Ascending aorta (tissue), 2 donors: ENCODE data around the gene MYZAP. TPM values are rescaled to one million over a fixed set of nuclear protein-coding genes. Genes with fewer than 3 reads are reported as not detected.
A peak's percentile ranks its signal among the peaks of the same experiment; 100 is the strongest.

Experiments
- DNase-seq, 2 donors: peaks; one replicate each; pipeline ENCODE4 v3.0.0-alpha.2; 2019; ENCODE audit warnings: low spot score in 2 of 2
- H3K27ac ChIP-seq, 2 donors: fragments of 200-600 bp; sonication (generic); one replicate each; pipeline ENCODE4 v1.5.1; 2016 to 2017; ENCODE audit warnings: mild to moderate bottlenecking in 1 of 2
- H3K27me3 ChIP-seq: fragments of 200-600 bp; sonication (generic); one replicate; pipeline ENCODE4 v1.5.1; 2017
- H3K36me3 ChIP-seq, 2 donors: fragments of 200-600 bp; sonication (generic); one replicate each; pipeline ENCODE4 v1.5.1; 2016
- H3K4me1 ChIP-seq, 2 donors: fragments of 200-600 bp; sonication (generic); one replicate each; pipeline ENCODE4 v1.5.1; 2016 to 2017; ENCODE audit warnings: mild to moderate bottlenecking in 1 of 2
- H3K4me3 ChIP-seq, 2 donors: fragments of 200-600 bp; sonication (generic); one replicate each; pipeline ENCODE4 v1.5.1; 2016 to 2017; ENCODE audit warnings: mild to moderate bottlenecking in 1 of 2
- H3K9me3 ChIP-seq, 2 donors: fragments of 200-600 bp; sonication (generic); one replicate each; pipeline ENCODE4 v1.5.1; 2016
- intact Hi-C: fragments of 100-400 bp; cut with DNase I; formaldehyde crosslinking; loops from one replicate; pipeline ENCODE4 v1.15.1; 2023
- total RNA-seq: library from RNA; depleted of rRNA; stranded (reverse); fragments of >200 nt; gene quantifications from one replicate; pipeline ENCODE4 v1.1.0, GENCODE V29; 2016
- TF ChIP-seq, protein P1 (sequence below), 3 experiments: fragments of 200-600 bp in 2 of 3; fragments of 450-650 bp in 1 of 3; sonication (generic) in 2 of 3; IDR thresholded peaks; one replicate each; pipeline ENCODE4 v1.5.1; 2016 to 2019; ENCODE audit warnings: antibody characterized with exemption in 3 of 3, mild to moderate bottlenecking in 1 of 3, moderate library complexity in 1 of 3

The MYZAP gene
- total RNA-seq, 1 donor from 2014 or later: 7.6 TPM

DNA sequence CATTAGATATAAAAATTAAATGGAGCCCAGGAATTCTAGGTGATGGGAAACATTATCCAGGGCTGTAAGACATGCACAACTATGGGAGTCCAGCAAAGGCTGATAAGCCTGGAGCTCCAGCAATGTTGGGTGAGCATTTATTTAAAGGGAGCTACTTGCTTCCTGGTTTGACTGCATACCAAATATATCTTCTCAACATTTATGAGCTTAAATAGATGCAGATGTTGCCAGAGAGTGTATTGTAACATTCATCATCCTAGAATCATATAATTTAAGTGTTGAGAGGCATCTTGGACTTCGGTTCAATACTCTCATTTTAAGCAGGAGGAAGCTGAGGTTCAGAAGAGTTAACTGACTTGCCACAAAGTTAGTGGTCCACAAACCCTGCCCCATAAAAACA, 102.6 kb downstream of the MYZAP start:
- no peaks in the 10 kb centered on the region for H3K27me3 ChIP-seq
- no peak for DNase-seq
- intact Hi-C loops: loop anchor here (10.0 kb wide), 2 partner anchors 779 to 1621 kb away; partner anchors contain the start of gene TCF12
- no peaks in the 10 kb centered on the region for H3K9me3 ChIP-seq
- H3K27ac ChIP-seq: peak overlapping the region; percentile 77 to 85
- TF ChIP-seq, protein P1, sequence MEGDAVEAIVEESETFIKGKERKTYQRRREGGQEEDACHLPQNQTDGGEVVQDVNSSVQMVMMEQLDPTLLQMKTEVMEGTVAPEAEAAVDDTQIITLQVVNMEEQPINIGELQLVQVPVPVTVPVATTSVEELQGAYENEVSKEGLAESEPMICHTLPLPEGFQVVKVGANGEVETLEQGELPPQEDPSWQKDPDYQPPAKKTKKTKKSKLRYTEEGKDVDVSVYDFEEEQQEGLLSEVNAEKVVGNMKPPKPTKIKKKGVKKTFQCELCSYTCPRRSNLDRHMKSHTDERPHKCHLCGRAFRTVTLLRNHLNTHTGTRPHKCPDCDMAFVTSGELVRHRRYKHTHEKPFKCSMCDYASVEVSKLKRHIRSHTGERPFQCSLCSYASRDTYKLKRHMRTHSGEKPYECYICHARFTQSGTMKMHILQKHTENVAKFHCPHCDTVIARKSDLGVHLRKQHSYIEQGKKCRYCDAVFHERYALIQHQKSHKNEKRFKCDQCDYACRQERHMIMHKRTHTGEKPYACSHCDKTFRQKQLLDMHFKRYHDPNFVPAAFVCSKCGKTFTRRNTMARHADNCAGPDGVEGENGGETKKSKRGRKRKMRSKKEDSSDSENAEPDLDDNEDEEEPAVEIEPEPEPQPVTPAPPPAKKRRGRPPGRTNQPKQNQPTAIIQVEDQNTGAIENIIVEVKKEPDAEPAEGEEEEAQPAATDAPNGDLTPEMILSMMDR (IDR thresholded peaks at IDR 0.05): no peak
- no peak overlapping the region for H3K4me3 ChIP-seq
- H3K4me1 ChIP-seq: peaks cover 8 to 47% of the 10 kb centered on the region in 2 donors
- H3K36me3 ChIP-seq: no peaks in the 10 kb centered on the region

DNA sequence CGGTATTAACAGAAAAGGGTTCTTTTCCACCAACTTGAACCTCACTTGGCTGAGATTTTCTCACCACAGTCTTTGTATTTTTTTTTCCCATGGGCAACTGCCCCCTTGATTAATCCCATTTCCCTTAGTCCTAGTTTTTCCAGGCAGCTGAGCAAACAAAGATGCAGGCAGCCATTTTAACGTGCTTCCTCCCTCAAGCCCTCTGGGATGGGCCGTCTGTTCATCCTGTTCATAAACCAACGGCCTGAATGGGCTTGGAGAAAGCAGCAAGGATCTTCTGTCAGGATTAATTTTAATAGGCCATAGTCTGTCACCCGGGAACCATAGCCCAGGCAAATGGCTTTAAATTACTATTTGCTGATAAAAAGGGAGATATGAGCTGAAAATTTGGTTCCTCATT, 104.4 kb downstream of the MYZAP start:
- Histone ChIP-seq H3K4me1 (peaks cover 5 to 37% of the 10 kb centered on the region in 2 donors), H3K27ac (peak overlapping the region; percentile 77 to 85)
- TF ChIP-seq, protein P1 (IDR thresholded peaks at IDR 0.05): no peak

DNA sequence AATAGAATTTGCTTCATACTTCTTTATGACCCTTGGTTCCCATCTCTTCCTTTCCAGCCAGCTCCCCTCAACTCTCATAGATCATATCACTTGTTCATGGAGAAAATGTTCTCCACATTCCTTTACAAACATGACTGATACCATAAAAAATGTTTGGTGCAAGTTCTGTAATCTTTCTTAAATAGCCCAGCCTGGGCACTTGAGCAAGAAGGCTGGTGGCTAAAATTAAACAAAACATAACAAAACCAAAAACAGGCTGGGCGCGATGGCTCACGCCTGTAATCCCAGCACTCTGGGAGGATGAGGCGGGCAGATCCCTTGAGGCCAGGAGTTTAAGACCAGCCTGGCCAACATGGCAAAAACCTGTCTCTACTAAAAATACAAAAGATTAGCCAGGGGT, 105.9 kb downstream of the MYZAP start:
- intact Hi-C loops: loop anchor here (1.0 to 10.0 kb wide), 3 partner anchors 9 to 1617 kb away; partner anchors contain the start of genes POLR2M and TCF12
- Histone ChIP-seq H3K27me3 (no peaks in the 10 kb centered on the region), H3K27ac (peak overlapping the region; percentile 77 to 85), H3K9me3 (no peaks in the 10 kb centered on the region), H3K36me3 (no peaks in the 10 kb centered on the region), H3K4me1 (peaks cover 0 to 34% of the 10 kb centered on the region in 2 donors), H3K4me3 (no peak overlapping the region)
- DNase-seq: peak in 1 of 2 donors; percentile 88
- TF ChIP-seq, protein P1 (IDR thresholded peaks at IDR 0.05): no peak

More for the DNA sequence above, 104.4 kb downstream of the MYZAP start:
- Histone ChIP-seq H3K4me3 (no peak overlapping the region), H3K9me3 (no peaks in the 10 kb centered on the region), H3K27me3 (no peaks in the 10 kb centered on the region), H3K36me3 (no peaks in the 10 kb centered on the region)
- intact Hi-C loops: loop anchor here (10.0 kb wide), 2 partner anchors 781 to 1619 kb away; partner anchors contain the start of gene TCF12
- no peak for DNase-seq

DNA sequence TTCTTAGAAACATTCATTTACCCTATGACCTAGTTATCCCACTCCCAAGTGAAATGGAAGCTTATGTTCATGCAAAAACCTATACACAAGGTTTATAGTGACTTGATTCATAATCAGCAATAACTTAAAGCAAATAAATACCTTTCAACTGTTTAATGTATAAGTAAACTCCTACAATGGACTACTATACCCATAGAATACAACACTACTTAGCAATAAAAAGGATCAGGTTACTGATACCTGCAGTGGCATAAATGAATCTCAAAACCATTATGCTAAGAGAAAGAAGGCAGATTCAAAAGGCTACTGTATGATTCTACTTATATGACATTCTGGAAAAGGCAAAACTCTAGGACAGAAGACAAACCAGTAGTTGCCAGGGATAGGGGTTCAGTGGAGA, 106.5 kb downstream of the MYZAP start:
- intact Hi-C loops: loop anchor here (10.0 kb wide), 2 partner anchors 783 to 1617 kb away; partner anchors contain the start of gene TCF12
- Histone ChIP-seq H3K9me3 (no peaks in the 10 kb centered on the region), H3K4me1 (peaks cover 0 to 31% of the 10 kb centered on the region in 2 donors), H3K36me3 (no peaks in the 10 kb centered on the region), H3K27me3 (no peaks in the 10 kb centered on the region), H3K4me3 (no peak overlapping the region), H3K27ac (peak overlapping the region; percentile 77 to 85)
- TF ChIP-seq, protein P1 (IDR thresholded peaks at IDR 0.05): no peak
- no peak for DNase-seq

DNA sequence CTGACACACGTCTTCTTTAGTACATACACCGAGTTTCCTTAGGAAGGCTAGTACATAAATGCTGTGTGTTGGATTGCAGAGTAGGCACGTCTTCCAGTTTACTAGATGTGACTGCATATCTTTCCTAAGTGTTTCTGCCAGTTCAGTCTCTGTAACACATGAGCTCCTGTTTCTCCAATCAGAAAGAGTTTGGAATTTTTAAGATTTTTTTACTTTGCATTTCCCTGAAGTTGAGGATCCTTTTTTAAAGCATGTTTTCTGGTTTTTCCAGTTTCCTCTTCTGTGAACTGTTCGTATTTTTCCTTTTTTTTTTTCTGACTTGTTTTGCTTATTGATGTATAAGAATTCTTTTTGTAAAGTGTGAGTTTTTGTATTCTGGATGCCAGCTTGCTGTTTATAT, 107.3 kb downstream of the MYZAP start:
- peaks cover 0 to 23% of the 10 kb centered on the region in 2 donors for H3K4me1 ChIP-seq
- no peaks in the 10 kb centered on the region for H3K27me3 ChIP-seq
- intact Hi-C loops: loop anchor here (10.0 kb wide), 2 partner anchors 784 to 1616 kb away; partner anchors contain the start of gene TCF12

More for the DNA sequence above, 107.3 kb downstream of the MYZAP start:
- no peak overlapping the region for H3K27ac ChIP-seq
- no peak for DNase-seq
- H3K4me3 ChIP-seq: no peak overlapping the region
- H3K36me3 ChIP-seq: no peaks in the 10 kb centered on the region
- TF ChIP-seq, protein P1 (IDR thresholded peaks at IDR 0.05): no peak
- H3K9me3 ChIP-seq: no peaks in the 10 kb centered on the region
